ENCODE measurements around the gene GRK6. TPM values are rescaled to one million over a fixed set of nuclear protein-coding genes. Genes with fewer than 3 reads are reported as not detected.

GRK6 gene
- total RNA-seq, 1 donor from 2014 or later = 20.6 TPM

- H3K9me3 ChIP-seq = no peaks in the 10 kb centered on the region
- H3K4me3 ChIP-seq = no peak overlapping the region
- H3K36me3 ChIP-seq = no peaks in the 10 kb centered on the region
- intact Hi-C loops (cut with DNase I) = no loop called here
- no peak for DNase-seq (ENCODE audit: low spot score in 2 of 2)
- TF ChIP-seq CTCF (IDR thresholded peaks at IDR 0.05) = peak in 2 of 3 experiments; percentile 5 to 39
- H3K27me3 ChIP-seq = no peaks in the 10 kb centered on the region
- H3K4me1 ChIP-seq = no peaks in the 10 kb centered on the region
- H3K27ac ChIP-seq = no peak overlapping the region
These were observed 44.0 kb upstream of the GRK6 start for GRCh38 chr5:177382423-177383029.

- Histone ChIP-seq H3K4me3 (no peak overlapping the region), H3K36me3 (no peaks in the 10 kb centered on the region), H3K27ac (no peak overlapping the region), H3K4me1 (no peaks in the 10 kb centered on the region), H3K27me3 (no peaks in the 10 kb centered on the region), H3K9me3 (no peaks in the 10 kb centered on the region)
- no peak for DNase-seq (ENCODE audit: low spot score in 2 of 2)
- intact Hi-C loops (cut with DNase I) = no loop called here
- no peak for TF ChIP-seq CTCF (IDR thresholded peaks at IDR 0.05)
These were observed 43.3 kb upstream of the GRK6 start for GRCh38 chr5:177383181-177383580.

GRCh38 chr5:177384134-177384533, 42.3 kb upstream of the GRK6 start, which contains the start of gene SLC34A1:
Gene SLC34A1 (plus strand): TSS chr5:177384434. CDS start chr5:177385742, 1,308 bp downstream.
- TF ChIP-seq CTCF (IDR thresholded peaks at IDR 0.05) = no peak
- no peak within 1 kb of the TSS for H3K4me3 ChIP-seq
- H3K4me1 ChIP-seq = no peaks in the 10 kb centered on the region
- H3K27me3 ChIP-seq = no peaks in the 10 kb centered on the region
- H3K27ac ChIP-seq = no peak within 1 kb of the TSS
- intact Hi-C loops (cut with DNase I) = no loop called here
- no peaks in the 10 kb centered on the region for H3K36me3 ChIP-seq
- H3K9me3 ChIP-seq = no peaks in the 10 kb centered on the region
- no peak for DNase-seq (ENCODE audit: low spot score in 2 of 2)

GRCh38 chr5:177385720-177386119, 40.8 kb upstream of the GRK6 start:
- intact Hi-C loops (cut with DNase I) = no loop called here
- Histone ChIP-seq H3K27me3 (no peaks in the 10 kb centered on the region), H3K36me3 (no peaks in the 10 kb centered on the region), H3K4me1 (no peaks in the 10 kb centered on the region), H3K4me3 (no peak overlapping the region), H3K9me3 (no peaks in the 10 kb centered on the region), H3K27ac (no peak overlapping the region)
- TF ChIP-seq CTCF (IDR thresholded peaks at IDR 0.05) = no peak
- no peak for DNase-seq (ENCODE audit: low spot score in 2 of 2)

GRCh38 chr5:177386542-177386941, 39.9 kb upstream of the GRK6 start:
- Histone ChIP-seq H3K4me3 (no peak overlapping the region), H3K27me3 (no peaks in the 10 kb centered on the region), H3K36me3 (no peaks in the 10 kb centered on the region), H3K4me1 (no peaks in the 10 kb centered on the region), H3K27ac (no peak overlapping the region), H3K9me3 (no peaks in the 10 kb centered on the region)
- DNase-seq (ENCODE audit: low spot score in 2 of 2) = no peak
- intact Hi-C loops (cut with DNase I) = no loop called here
- no peak for TF ChIP-seq CTCF (IDR thresholded peaks at IDR 0.05)

- intact Hi-C loops (cut with DNase I) = no loop called here
- no peak overlapping the region for H3K4me3 ChIP-seq
These were observed 39.1 kb upstream of the GRK6 start for GRCh38 chr5:177387405-177387804.

More at GRCh38 chr5:177387405-177387804, 39.1 kb upstream of the GRK6 start:
- TF ChIP-seq CTCF (IDR thresholded peaks at IDR 0.05) = no peak
- H3K27me3 ChIP-seq = no peaks in the 10 kb centered on the region
- H3K36me3 ChIP-seq = no peaks in the 10 kb centered on the region
- no peaks in the 10 kb centered on the region for H3K4me1 ChIP-seq
- no peaks in the 10 kb centered on the region for H3K9me3 ChIP-seq
- no peak for DNase-seq (ENCODE audit: low spot score in 2 of 2)
- H3K27ac ChIP-seq = no peak overlapping the region

All from ascending aorta (tissue), 2 donors.